MCF 10A (cell line): ENCODE data around the gene DIP2A. TPM values are rescaled to one million over a fixed set of nuclear protein-coding genes. Genes with fewer than 3 reads are reported as not detected.

ENCODE experiments used
- BruUV-seq: library from RNA; stranded (reverse); fragments of 400-500 nt; replicated peaks from 2 replicates; lab custom pipeline; 2021; lab: Mats Ljungman, UMichigan
- CTCF ChIA-PET: fragments of 300-600 bp; sonication (Branson Sonifier 250); formaldehyde crosslinking; extraction: SDS; loops from one replicate; lab custom pipeline; 2021; ENCODE audit warnings: antibody characterized with exemption, inconsistent platforms; lab: Yijun Ruan, JAX
- POLR2A ChIA-PET: fragments of 300-600, 350-650 bp; sonication (Branson Sonifier 250); formaldehyde crosslinking; extraction: SDS; loops from one replicate; lab custom pipeline; 2020; ENCODE audit warnings: antibody characterized with exemption, inconsistent platforms; lab: Yijun Ruan, JAX
- DNase-seq: peaks from one replicate; pipeline ENCODE4 v3.0.0-alpha.2; 2018; ENCODE audit not compliant: unreplicated experiment
- H3K27ac Mint-ChIP-seq: one replicate; pipeline ENCODE4 v1.8.0; 2022; ENCODE audit warnings: mild to moderate bottlenecking, low read depth, mixed read lengths; ENCODE audit not compliant: unreplicated experiment
- H3K27me3 Mint-ChIP-seq: one replicate; pipeline ENCODE4 v1.8.0; 2022; ENCODE audit warnings: mixed read lengths; ENCODE audit not compliant: insufficient read depth, unreplicated experiment
- H3K36me3 Mint-ChIP-seq: one replicate; pipeline ENCODE4 v1.8.0; 2022; ENCODE audit warnings: mild to moderate bottlenecking, moderate library complexity, mixed read lengths; ENCODE audit not compliant: insufficient read depth, unreplicated experiment
- H3K4me1 Mint-ChIP-seq: one replicate; pipeline ENCODE4 v1.8.0; 2022; ENCODE audit warnings: mixed read lengths; ENCODE audit not compliant: insufficient read depth, unreplicated experiment
- H3K4me3 Mint-ChIP-seq: one replicate; pipeline ENCODE4 v1.8.0; 2022; ENCODE audit warnings: mild to moderate bottlenecking, moderate library complexity, mixed read lengths; ENCODE audit not compliant: unreplicated experiment
- H3K9me3 Mint-ChIP-seq: one replicate; pipeline ENCODE4 v1.8.0; 2022; ENCODE audit warnings: mixed read lengths; ENCODE audit not compliant: unreplicated experiment
- intact Hi-C: fragments of 100-400 bp; cut with micrococcal nuclease; formaldehyde crosslinking; loops from 2 replicates; pipeline ENCODE4 v1.14.1; 2022
- total RNA-seq: library from RNA; stranded (reverse); gene quantifications from 2 replicates; pipeline ENCODE4 v1.2.3, GENCODE V29; 2022
- TF ChIP-seq, protein P1 (sequence below): fragments of 200-600 bp; IDR thresholded peaks from one replicate; pipeline ENCODE4 v1.8.0; 2022; ENCODE audit warnings: antibody characterized with exemption, mild to moderate bottlenecking; ENCODE audit not compliant: unreplicated experiment

DIP2A gene
- total RNA-seq, 1 experiment from 2014 or later: 39.6 TPM

DNA sequence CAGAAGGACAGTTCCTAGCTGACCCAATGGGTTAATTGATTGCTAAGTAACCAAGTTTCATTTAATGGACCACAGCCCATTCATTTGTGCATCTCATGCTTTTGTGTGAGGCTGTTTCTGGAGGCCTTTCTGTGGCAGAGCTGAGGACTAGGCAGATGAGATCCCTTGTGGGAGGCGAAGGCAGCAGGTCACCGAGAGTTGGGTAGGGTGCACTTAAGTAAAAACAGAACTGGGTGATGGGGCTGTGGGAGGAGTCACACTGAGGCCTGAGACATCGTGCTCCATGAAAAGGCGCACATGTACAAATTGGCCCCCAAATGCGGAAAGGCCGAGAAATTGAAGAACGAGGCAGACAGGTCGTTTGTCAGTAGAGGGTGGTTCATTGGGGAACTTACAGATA lies 85.3 kb downstream of the DIP2A start:
- Mint-ChIP-seq H3K27me3 (no peaks in the 10 kb centered on the region), H3K9me3 (no peaks in the 10 kb centered on the region), H3K27ac (peak overlapping the region; percentile 54), H3K4me3 (no peak overlapping the region), H3K36me3 (peaks cover 63% of the 10 kb centered on the region), H3K4me1 (no peaks in the 10 kb centered on the region)
- TF ChIP-seq, protein P1, sequence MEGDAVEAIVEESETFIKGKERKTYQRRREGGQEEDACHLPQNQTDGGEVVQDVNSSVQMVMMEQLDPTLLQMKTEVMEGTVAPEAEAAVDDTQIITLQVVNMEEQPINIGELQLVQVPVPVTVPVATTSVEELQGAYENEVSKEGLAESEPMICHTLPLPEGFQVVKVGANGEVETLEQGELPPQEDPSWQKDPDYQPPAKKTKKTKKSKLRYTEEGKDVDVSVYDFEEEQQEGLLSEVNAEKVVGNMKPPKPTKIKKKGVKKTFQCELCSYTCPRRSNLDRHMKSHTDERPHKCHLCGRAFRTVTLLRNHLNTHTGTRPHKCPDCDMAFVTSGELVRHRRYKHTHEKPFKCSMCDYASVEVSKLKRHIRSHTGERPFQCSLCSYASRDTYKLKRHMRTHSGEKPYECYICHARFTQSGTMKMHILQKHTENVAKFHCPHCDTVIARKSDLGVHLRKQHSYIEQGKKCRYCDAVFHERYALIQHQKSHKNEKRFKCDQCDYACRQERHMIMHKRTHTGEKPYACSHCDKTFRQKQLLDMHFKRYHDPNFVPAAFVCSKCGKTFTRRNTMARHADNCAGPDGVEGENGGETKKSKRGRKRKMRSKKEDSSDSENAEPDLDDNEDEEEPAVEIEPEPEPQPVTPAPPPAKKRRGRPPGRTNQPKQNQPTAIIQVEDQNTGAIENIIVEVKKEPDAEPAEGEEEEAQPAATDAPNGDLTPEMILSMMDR: no peak
- intact Hi-C loops: no loop called here
- CTCF ChIA-PET: no interaction called here
- no TSS peak for BruUV-seq
- no peak for DNase-seq
- POLR2A ChIA-PET: no interaction called here

DNA sequence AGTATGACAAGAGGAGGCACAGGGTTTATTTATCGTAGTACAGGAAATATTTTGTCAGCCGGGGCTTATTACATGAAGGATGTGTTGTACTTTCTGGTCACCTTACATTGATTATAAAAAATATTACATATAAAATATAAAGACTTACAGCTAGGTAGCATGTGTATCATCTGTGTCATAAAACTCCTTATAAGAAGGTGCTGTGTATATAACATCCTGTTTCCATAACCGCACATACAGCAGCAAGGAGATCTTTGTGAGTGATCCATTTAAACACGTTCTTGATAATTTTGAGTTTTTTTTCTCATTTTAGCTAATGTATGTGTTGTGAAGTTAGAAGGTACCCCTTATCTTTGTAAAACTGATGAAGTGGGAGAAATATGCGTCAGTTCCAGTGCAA lies 86.1 kb downstream of the DIP2A start:
- TF ChIP-seq, protein P1: no peak
- H3K9me3 Mint-ChIP-seq: no peaks in the 10 kb centered on the region
- DNase-seq: no peak
- intact Hi-C loops: no loop called here
- no peaks in the 10 kb centered on the region for H3K4me1 Mint-ChIP-seq
- H3K36me3 Mint-ChIP-seq: peaks cover 55% of the 10 kb centered on the region
- no TSS peak for BruUV-seq
- CTCF ChIA-PET: no interaction called here
- POLR2A ChIA-PET: no interaction called here
- H3K27me3 Mint-ChIP-seq: no peaks in the 10 kb centered on the region
- H3K27ac Mint-ChIP-seq: no peak overlapping the region
- no peak overlapping the region for H3K4me3 Mint-ChIP-seq

DNA sequence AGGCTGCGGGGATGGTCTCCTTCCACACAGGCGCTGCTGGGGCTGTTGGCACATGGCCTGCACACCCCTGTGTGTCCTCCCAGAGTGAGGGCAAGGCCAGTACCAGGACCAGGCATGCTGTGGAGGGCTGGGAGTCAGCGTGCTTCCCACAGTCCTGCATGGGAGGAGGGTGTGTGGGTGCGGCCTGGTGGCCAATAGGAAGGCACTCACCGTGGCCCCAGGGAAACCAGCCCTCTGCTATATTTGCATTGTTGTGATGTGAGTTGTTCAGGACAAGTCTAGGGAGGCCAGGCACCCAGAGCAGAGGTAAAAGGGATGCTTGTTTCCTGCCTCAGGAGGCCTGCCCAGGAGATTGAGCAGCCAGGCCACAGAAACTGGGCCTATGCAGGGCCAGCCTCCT lies 86.7 kb downstream of the DIP2A start:
- Mint-ChIP-seq H3K27me3 (no peaks in the 10 kb centered on the region), H3K9me3 (no peaks in the 10 kb centered on the region), H3K4me3 (no peak overlapping the region), H3K27ac (no peak overlapping the region), H3K4me1 (no peaks in the 10 kb centered on the region), H3K36me3 (peaks cover 53% of the 10 kb centered on the region)
- intact Hi-C loops: no loop called here
- BruUV-seq: no TSS peak
- DNase-seq: peak; percentile 2
- CTCF ChIA-PET: no interaction called here
- POLR2A ChIA-PET: no interaction called here
- TF ChIP-seq, protein P1: no peak

DNA sequence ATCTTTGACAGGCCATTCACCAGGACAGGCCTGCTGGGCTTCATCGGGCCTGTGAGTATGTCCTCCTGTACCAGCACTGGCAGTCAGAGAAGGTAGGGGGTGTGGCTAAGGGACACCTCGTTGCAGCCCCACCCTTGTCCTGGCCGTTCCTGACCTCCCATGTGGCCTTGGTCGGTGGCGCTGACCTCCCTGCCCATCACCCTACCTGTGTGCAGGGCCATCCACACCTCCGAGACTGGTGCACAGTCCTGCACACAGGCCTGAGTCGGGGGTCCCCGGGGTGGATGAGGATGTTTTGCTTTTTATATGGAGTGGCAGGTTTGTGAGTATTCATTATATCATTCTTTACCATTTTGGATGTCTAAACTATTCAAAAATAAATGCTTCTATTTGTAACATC lies 87.2 kb downstream of the DIP2A start:
- Mint-ChIP-seq H3K27ac (no peak overlapping the region), H3K27me3 (no peaks in the 10 kb centered on the region), H3K9me3 (no peaks in the 10 kb centered on the region), H3K4me3 (no peak overlapping the region), H3K4me1 (no peaks in the 10 kb centered on the region), H3K36me3 (peaks cover 57% of the 10 kb centered on the region)
- BruUV-seq: no TSS peak
- intact Hi-C loops: no loop called here
- TF ChIP-seq, protein P1: no peak
- CTCF ChIA-PET: no interaction called here
- POLR2A ChIA-PET: no interaction called here
- DNase-seq: no peak
